Keratinocyte (primary cell): ENCODE results near the gene KRT71.

ENCODE experiments used
- EZH2 ChIP-seq: IDR thresholded peaks from one replicate; pipeline ENCODE4 v1.6.1; 2012; ENCODE audit warnings: inconsistent platforms, mild to moderate bottlenecking, low read length, moderate library complexity
- TF ChIP-seq, protein P1 (sequence below), 3 experiments: IDR thresholded peaks in 1 of 3; conservative IDR thresholded peaks in 1 of 3; optimal IDR thresholded peaks in 1 of 3; 2 replicates in 2 of 3; 3 replicates in 1 of 3; pipeline versions ENCODE3 to v1.5.1; 2011; ENCODE audit warnings: low read length in 3 of 3, mild to moderate bottlenecking in 3 of 3, moderate library complexity in 2 of 3, control low read depth in 1 of 3, inconsistent platforms in 1 of 3; ENCODE audit not compliant: insufficient read depth in 2 of 3; ENCODE audit errors: extremely low read depth in 1 of 3

DNA sequence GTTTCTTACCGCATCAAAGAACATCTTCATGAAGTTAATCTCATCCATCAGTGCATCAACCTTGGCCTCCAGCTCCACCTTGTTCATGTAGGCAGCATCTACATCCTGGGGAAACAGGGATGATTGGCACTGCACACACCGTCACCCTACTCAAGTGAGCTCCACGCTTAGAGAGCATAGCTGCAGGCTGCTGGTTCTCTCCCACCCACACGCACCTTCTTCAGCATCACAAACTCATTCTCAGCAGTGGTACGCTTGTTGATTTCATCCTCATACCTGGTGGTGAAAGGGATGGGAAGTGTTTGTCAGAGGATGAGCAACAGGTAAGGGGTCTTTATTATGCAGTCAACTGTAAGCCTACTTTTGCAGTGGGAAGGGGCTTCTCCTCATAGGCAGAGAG is 35.1 kb downstream of the KRT71 start:
- TF ChIP-seq, protein P1, sequence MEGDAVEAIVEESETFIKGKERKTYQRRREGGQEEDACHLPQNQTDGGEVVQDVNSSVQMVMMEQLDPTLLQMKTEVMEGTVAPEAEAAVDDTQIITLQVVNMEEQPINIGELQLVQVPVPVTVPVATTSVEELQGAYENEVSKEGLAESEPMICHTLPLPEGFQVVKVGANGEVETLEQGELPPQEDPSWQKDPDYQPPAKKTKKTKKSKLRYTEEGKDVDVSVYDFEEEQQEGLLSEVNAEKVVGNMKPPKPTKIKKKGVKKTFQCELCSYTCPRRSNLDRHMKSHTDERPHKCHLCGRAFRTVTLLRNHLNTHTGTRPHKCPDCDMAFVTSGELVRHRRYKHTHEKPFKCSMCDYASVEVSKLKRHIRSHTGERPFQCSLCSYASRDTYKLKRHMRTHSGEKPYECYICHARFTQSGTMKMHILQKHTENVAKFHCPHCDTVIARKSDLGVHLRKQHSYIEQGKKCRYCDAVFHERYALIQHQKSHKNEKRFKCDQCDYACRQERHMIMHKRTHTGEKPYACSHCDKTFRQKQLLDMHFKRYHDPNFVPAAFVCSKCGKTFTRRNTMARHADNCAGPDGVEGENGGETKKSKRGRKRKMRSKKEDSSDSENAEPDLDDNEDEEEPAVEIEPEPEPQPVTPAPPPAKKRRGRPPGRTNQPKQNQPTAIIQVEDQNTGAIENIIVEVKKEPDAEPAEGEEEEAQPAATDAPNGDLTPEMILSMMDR (optimal IDR thresholded peaks at IDR 0.05 in 1 of 3, IDR thresholded peaks at IDR 0.05 in 1 of 3, conservative IDR thresholded peaks at IDR 0.05 in 1 of 3; ENCODE audit: extremely low read depth in 1 of 3, insufficient read depth in 2 of 3, low read length in 3 of 3) = no peak
- TF ChIP-seq EZH2 = no peak
